DOHH2 (cell line): Measurements from ENCODE around the gene CCDC158.

ENCODE experiments used
- EZH2phosphoT487 ChIP-seq: fragments of 200-600 bp; sonication (generic); IDR thresholded peaks from 2 replicates; pipeline ENCODE4 v1.6.1; 2017; ENCODE audit warnings: borderline replicate concordance, mild to moderate bottlenecking, antibody characterized with exemption, low read length, moderate library complexity, mixed read lengths
- TF ChIP-seq, protein P1 (sequence below): fragments of 200-600 bp; sonication (generic); IDR thresholded peaks from one replicate; pipeline ENCODE4 v1.5.1; 2014; ENCODE audit warnings: antibody characterized with exemption, mild to moderate bottlenecking, low read depth, low read length; ENCODE audit not compliant: poor library complexity, severe bottlenecking

DNA sequence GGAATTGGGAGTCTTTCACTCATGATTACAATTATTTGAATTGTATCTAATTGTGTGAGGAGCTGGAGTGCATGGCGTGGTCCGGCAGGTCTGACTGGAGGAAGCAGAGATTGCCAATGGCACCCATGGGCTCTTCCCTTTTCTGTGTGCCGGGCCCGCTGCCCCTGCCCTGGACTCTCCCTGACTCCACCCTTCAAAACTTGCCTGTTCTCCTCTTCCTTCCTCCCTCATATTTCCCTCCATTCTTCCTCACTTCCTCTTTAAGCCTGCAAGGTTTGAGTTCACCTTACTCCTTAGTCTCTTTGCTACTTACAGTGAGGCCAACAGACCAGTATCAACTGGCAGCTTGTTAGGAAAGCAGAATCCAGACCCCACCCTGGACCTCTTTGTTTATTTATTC, 120.9 kb downstream of the CCDC158 start:
- no peak for TF ChIP-seq EZH2phosphoT487
- TF ChIP-seq, protein P1, sequence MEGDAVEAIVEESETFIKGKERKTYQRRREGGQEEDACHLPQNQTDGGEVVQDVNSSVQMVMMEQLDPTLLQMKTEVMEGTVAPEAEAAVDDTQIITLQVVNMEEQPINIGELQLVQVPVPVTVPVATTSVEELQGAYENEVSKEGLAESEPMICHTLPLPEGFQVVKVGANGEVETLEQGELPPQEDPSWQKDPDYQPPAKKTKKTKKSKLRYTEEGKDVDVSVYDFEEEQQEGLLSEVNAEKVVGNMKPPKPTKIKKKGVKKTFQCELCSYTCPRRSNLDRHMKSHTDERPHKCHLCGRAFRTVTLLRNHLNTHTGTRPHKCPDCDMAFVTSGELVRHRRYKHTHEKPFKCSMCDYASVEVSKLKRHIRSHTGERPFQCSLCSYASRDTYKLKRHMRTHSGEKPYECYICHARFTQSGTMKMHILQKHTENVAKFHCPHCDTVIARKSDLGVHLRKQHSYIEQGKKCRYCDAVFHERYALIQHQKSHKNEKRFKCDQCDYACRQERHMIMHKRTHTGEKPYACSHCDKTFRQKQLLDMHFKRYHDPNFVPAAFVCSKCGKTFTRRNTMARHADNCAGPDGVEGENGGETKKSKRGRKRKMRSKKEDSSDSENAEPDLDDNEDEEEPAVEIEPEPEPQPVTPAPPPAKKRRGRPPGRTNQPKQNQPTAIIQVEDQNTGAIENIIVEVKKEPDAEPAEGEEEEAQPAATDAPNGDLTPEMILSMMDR = no peak
